GM23248 (cell line): Measurements from ENCODE around the gene CACNA2D2. TPM values are rescaled to one million over a fixed set of nuclear protein-coding genes. Genes with fewer than 3 reads are reported as not detected.

Experiments used
- DNase-seq: peaks from one replicate; pipeline ENCODE4 v3.0.0-alpha.2; 2015
- H2AFZ ChIP-seq: fragments of 200-600 bp; sonication (generic); 2 replicates; pipeline ENCODE4 v1.6.1; 2016; ENCODE audit warnings: antibody characterized with exemption
- H3F3A ChIP-seq: fragments of 200-600 bp; sonication (generic); 2 replicates; pipeline ENCODE4 v1.6.1; 2016; ENCODE audit warnings: mild to moderate bottlenecking, antibody characterized with exemption, mixed run types; ENCODE audit not compliant: insufficient read depth
- H3K27ac ChIP-seq: fragments of 200-600 bp; sonication (generic); 2 replicates; pipeline ENCODE4 v1.5.1; 2016; ENCODE audit warnings: mild to moderate bottlenecking
- H3K27me3 ChIP-seq: fragments of 200-600 bp; sonication (generic); replicated peaks from 2 replicates; pipeline ENCODE4 v1.6.1; 2016; ENCODE audit warnings: mild to moderate bottlenecking; ENCODE audit not compliant: insufficient read depth
- H3K36me3 ChIP-seq: fragments of 200-600 bp; sonication (generic); 2 replicates; pipeline ENCODE4 v1.6.1; 2016; ENCODE audit warnings: low read depth, mild to moderate bottlenecking
- H3K4me1 ChIP-seq: fragments of 200-600 bp; sonication (generic); 2 replicates; pipeline ENCODE4 v1.6.1; 2016; ENCODE audit warnings: mild to moderate bottlenecking; ENCODE audit not compliant: insufficient read depth
- H3K4me2 ChIP-seq: fragments of 200-600 bp; sonication (generic); one replicate; pipeline ENCODE4 v1.6.1; 2016; ENCODE audit warnings: mild to moderate bottlenecking; ENCODE audit not compliant: unreplicated experiment
- H3K4me3 ChIP-seq: fragments of 200-600 bp; sonication (generic); 2 replicates; pipeline ENCODE4 v1.5.1; 2016; ENCODE audit warnings: mild to moderate bottlenecking
- H3K79me2 ChIP-seq: fragments of 200-600 bp; sonication (generic); 2 replicates; pipeline ENCODE4 v1.6.1; 2016; ENCODE audit warnings: mild to moderate bottlenecking; ENCODE audit not compliant: insufficient read depth
- H3K9ac ChIP-seq: fragments of 200-600 bp; sonication (generic); 2 replicates; pipeline ENCODE4 v1.6.1; 2016; ENCODE audit warnings: mild to moderate bottlenecking
- H3K9me2 ChIP-seq: fragments of 200-600 bp; sonication (generic); 2 replicates; pipeline ENCODE4 v1.6.1; 2016; ENCODE audit warnings: mixed run types, mild to moderate bottlenecking, moderate library complexity; ENCODE audit not compliant: insufficient read depth
- H3K9me3 ChIP-seq: fragments of 200-600 bp; sonication (generic); one replicate; pipeline ENCODE4 v1.6.1; 2017; ENCODE audit warnings: low read depth
- H4K20me1 ChIP-seq: fragments of 200-600 bp; sonication (generic); 2 replicates; pipeline ENCODE4 v1.6.0; 2016; ENCODE audit not compliant: insufficient read depth
- EZH2 ChIP-seq: fragments of 200-600 bp; sonication (generic); IDR thresholded peaks from 2 replicates; pipeline ENCODE4 v1.6.1; 2018; ENCODE audit warnings: antibody characterized with exemption, mild to moderate bottlenecking; ENCODE audit not compliant: insufficient read depth, poor library complexity, severe bottlenecking
- EZH2phosphoT487 ChIP-seq: fragments of 200-600 bp; sonication (generic); IDR thresholded peaks from 2 replicates; pipeline ENCODE4 v1.6.1; 2018; ENCODE audit warnings: antibody characterized with exemption, moderate library complexity, mild to moderate bottlenecking, low read depth; ENCODE audit not compliant: insufficient read depth
- WGBS, 2 experiments: methylation state at CpG; one replicate each; pipeline ENCODE4 v1.1.6; 2015 to 2017; ENCODE audit warnings: low lambda C conversion rate in 2 of 2, low coverage in 1 of 2; ENCODE audit errors: missing lambda C conversion rate in 2 of 2; 5-methylcytosine and 5-hydroxymethylcytosine counted together
- in situ Hi-C: fragments of 300-500 bp; cut with MboI; formaldehyde crosslinking; loops from 2 replicates; pipeline ENCODE4 v1.15.0; 2020
- polyA plus RNA-seq: library from polyadenylated mRNA; unstranded; fragments of >200 nt; fragmentation: Nextera tagmentation; extraction: Ambion mirVana; gene quantifications from 2 replicates; pipeline ENCODE4 v1.2.1, GENCODE V29; 2016
- total RNA-seq: library from RNA; depleted of rRNA; stranded (reverse); fragments of >200 nt; shearing (Covaris generic); gene quantifications from 2 replicates; pipeline ENCODE4 v1.2.3, GENCODE V29; 2014

CACNA2D2 gene
- total and polyA plus RNA-seq, 2 experiments from 2014 or later: not detected

GRCh38 chr3:50509715-50510114 lies 6.3 kb upstream of the CACNA2D2 start:
- Histone ChIP-seq H3K79me2 (no peaks in the 10 kb centered on the region), H3K9ac (no peak overlapping the region), H3K4me1 (no peaks in the 10 kb centered on the region), H3F3A (no peaks in the 10 kb centered on the region), H3K27me3 (peaks cover 27% of the 10 kb centered on the region), H3K36me3 (no peaks in the 10 kb centered on the region), H3K27ac (no peak overlapping the region), H3K4me3 (no peak overlapping the region), H4K20me1 (no peaks in the 10 kb centered on the region), H3K9me3 (no peaks in the 10 kb centered on the region), H2AFZ (no peak overlapping the region), H3K9me2 (no peaks in the 10 kb centered on the region), H3K4me2 (no peak overlapping the region)
- WGBS, 2 experiments: 65 to 72% methylated on average over 5 of the region's 5 CpGs
- in situ Hi-C loops: no loop called here
- no peak for TF ChIP-seq EZH2phosphoT487
- no peak for TF ChIP-seq EZH2
- DNase-seq: no peak

- Histone ChIP-seq H3K4me1 (no peaks in the 10 kb centered on the region), H3K9me2 (no peaks in the 10 kb centered on the region), H3K27ac (no peak overlapping the region), H4K20me1 (no peaks in the 10 kb centered on the region), H3K4me3 (no peak overlapping the region), H3K27me3 (peaks cover 25% of the 10 kb centered on the region), H3K79me2 (no peaks in the 10 kb centered on the region), H3K36me3 (no peaks in the 10 kb centered on the region), H3K9me3 (no peaks in the 10 kb centered on the region), H3F3A (no peaks in the 10 kb centered on the region), H2AFZ (no peak overlapping the region), H3K4me2 (no peak overlapping the region), H3K9ac (no peak overlapping the region)
- 14 to 18% methylated on average over 1 of the region's 1 CpG for WGBS, 2 experiments
- no peak for DNase-seq
- in situ Hi-C loops: no loop called here
- TF ChIP-seq EZH2phosphoT487: no peak
- no peak for TF ChIP-seq EZH2
Observed at GRCh38 chr3:50508821-50509220, 5.4 kb upstream of the CACNA2D2 start.

- no peak for TF ChIP-seq EZH2
- TF ChIP-seq EZH2phosphoT487: no peak
- Histone ChIP-seq H3K4me2 (no peak overlapping the region), H3K4me3 (no peak overlapping the region), H3F3A (no peaks in the 10 kb centered on the region), H3K27me3 (peaks cover 36% of the 10 kb centered on the region), H3K36me3 (no peaks in the 10 kb centered on the region), H3K9me3 (no peaks in the 10 kb centered on the region), H3K9ac (no peak overlapping the region), H3K27ac (no peak overlapping the region), H2AFZ (no peak overlapping the region), H4K20me1 (no peaks in the 10 kb centered on the region), H3K79me2 (no peaks in the 10 kb centered on the region), H3K4me1 (no peaks in the 10 kb centered on the region), H3K9me2 (no peaks in the 10 kb centered on the region)
- in situ Hi-C loops: no loop called here
- no peak for DNase-seq
- 71 to 75% methylated on average over 4 of the region's 4 CpGs for WGBS, 2 experiments
Observed at GRCh38 chr3:50506169-50506568, 2.7 kb upstream of the CACNA2D2 start.

GRCh38 chr3:50504681-50505080 lies 1.2 kb upstream of the CACNA2D2 start:
- Histone ChIP-seq H3K9me3 (no peaks in the 10 kb centered on the region), H3K4me3 (no peak overlapping the region), H3K27me3 (peaks cover 36% of the 10 kb centered on the region), H3F3A (no peaks in the 10 kb centered on the region), H3K4me1 (no peaks in the 10 kb centered on the region), H3K79me2 (no peaks in the 10 kb centered on the region), H3K36me3 (no peaks in the 10 kb centered on the region), H3K9ac (no peak overlapping the region), H4K20me1 (no peaks in the 10 kb centered on the region), H3K4me2 (no peak overlapping the region), H2AFZ (no peak overlapping the region), H3K9me2 (no peaks in the 10 kb centered on the region), H3K27ac (no peak overlapping the region)
- no peak for TF ChIP-seq EZH2phosphoT487
- TF ChIP-seq EZH2: no peak
- no peak for DNase-seq
- in situ Hi-C loops: no loop called here
- WGBS, 2 experiments: 55 to 60% methylated on average over 2 of the region's 2 CpGs

- Histone ChIP-seq H3K9me2 (no peaks in the 10 kb centered on the region), H3K9ac (no peak overlapping the region), H3F3A (no peaks in the 10 kb centered on the region), H3K4me1 (no peaks in the 10 kb centered on the region), H3K79me2 (no peaks in the 10 kb centered on the region), H2AFZ (no peak overlapping the region), H3K4me2 (no peak overlapping the region), H3K27me3 (peaks cover 36% of the 10 kb centered on the region), H4K20me1 (no peaks in the 10 kb centered on the region), H3K9me3 (no peaks in the 10 kb centered on the region), H3K27ac (no peak overlapping the region), H3K36me3 (no peaks in the 10 kb centered on the region), H3K4me3 (peak overlapping the region; percentile 40)
- in situ Hi-C loops: no loop called here
- 10 to 11% methylated on average over 35 to 47 of the region's 79 CpGs for WGBS, 2 experiments
- peak; percentile 9 for DNase-seq
- peak; percentile 91 for TF ChIP-seq EZH2
- no peak; the same call in 1 of the 2 replicates for TF ChIP-seq EZH2phosphoT487
Observed at GRCh38 chr3:50502584-50503423, 630 bp downstream of the CACNA2D2 start.
